SU-DHL-6 (cell line): ENCODE measurements around the gene GPR84.

ENCODE experiments used
- H2AFZ ChIP-seq: fragments of 200-600 bp; sonication (generic); 2 replicates; pipeline ENCODE4 v1.6.1; 2014; ENCODE audit warnings: low read depth, mild to moderate bottlenecking, moderate library complexity, mixed read lengths, antibody characterized with exemption, low read length; ENCODE audit not compliant: severe bottlenecking
- H3F3A ChIP-seq: fragments of 200-600 bp; shearing (Covaris generic); 2 replicates; pipeline ENCODE4 v1.6.0; 2016; ENCODE audit warnings: antibody characterized with exemption, mild to moderate bottlenecking; ENCODE audit not compliant: insufficient read depth
- H3K27ac ChIP-seq: fragments of 200-600 bp; sonication (generic); 2 replicates; pipeline ENCODE4 v1.5.1; 2016; ENCODE audit warnings: low read depth, mild to moderate bottlenecking, low read length, moderate library complexity, mixed read lengths
- H3K27me3 ChIP-seq: fragments of 200-600 bp; sonication (generic), shearing (Covaris generic); 2 replicates; pipeline ENCODE4 v1.6.0; 2014; ENCODE audit warnings: mild to moderate bottlenecking, low read length
- H3K36me3 ChIP-seq: fragments of 200-600 bp; sonication (generic); 2 replicates; pipeline ENCODE4 v1.6.1; 2014; ENCODE audit warnings: mild to moderate bottlenecking, low read length, mixed read lengths
- H3K4me2 ChIP-seq: fragments of 300-600, 200-600 bp; shearing (Covaris generic), sonication (generic); 2 replicates; pipeline ENCODE4 v1.6.0; 2014; ENCODE audit warnings: low read length, low read depth, mild to moderate bottlenecking; ENCODE audit not compliant: poor library complexity, severe bottlenecking
- H3K4me3 ChIP-seq: fragments of 200-600 bp; sonication (generic); 2 replicates; pipeline ENCODE4 v1.5.1; 2014; ENCODE audit warnings: antibody characterized with exemption, low read length, mild to moderate bottlenecking, mixed read lengths; ENCODE audit not compliant: insufficient read depth, poor library complexity, severe bottlenecking
- H3K79me2 ChIP-seq: fragments of 200-600 bp; sonication (generic); 2 replicates; pipeline ENCODE4 v1.6.1; 2014; ENCODE audit warnings: mild to moderate bottlenecking, low read length, moderate library complexity; ENCODE audit not compliant: insufficient read depth
- H3K9ac ChIP-seq: fragments of 200-600 bp; sonication (generic); 2 replicates; pipeline ENCODE4 v1.7.0; 2014; ENCODE audit warnings: mild to moderate bottlenecking, low read length
- H3K9me2 ChIP-seq: fragments of 200-600 bp; sonication (generic); replicated peaks from 2 replicates; pipeline ENCODE4 v1.6.1; 2014; ENCODE audit warnings: low read length; ENCODE audit not compliant: insufficient read depth
- H3K9me3 ChIP-seq: fragments of 200-600 bp; sonication (generic); 2 replicates; pipeline ENCODE4 v1.6.1; 2014; ENCODE audit warnings: low read length, mixed read lengths; ENCODE audit not compliant: insufficient read depth
- H4K20me1 ChIP-seq: fragments of 200-600 bp; sonication (generic); 2 replicates; pipeline ENCODE4 v1.6.1; 2014; ENCODE audit warnings: low read depth, mild to moderate bottlenecking, antibody characterized with exemption, low read length, moderate library complexity, mixed read lengths
- CTCF ChIP-seq: fragments of 200-600 bp; sonication (generic); IDR thresholded peaks from one replicate; pipeline ENCODE4 v1.5.1; 2017; ENCODE audit warnings: antibody characterized with exemption, mild to moderate bottlenecking, low read length, moderate library complexity; ENCODE audit not compliant: insufficient read depth, poor library complexity, severe bottlenecking
- EZH2phosphoT487 ChIP-seq: fragments of 200-600 bp; sonication (generic), shearing (Covaris generic); conservative IDR thresholded peaks from 2 replicates; pipeline ENCODE4 v1.6.1; 2018; ENCODE audit warnings: mild to moderate bottlenecking, antibody characterized with exemption, low read length, moderate library complexity, mixed read lengths

Gene GPR84

GRCh38 chr12:54404061-54405004 lies 40.0 kb upstream of the GPR84 start:
- H3K27me3 ChIP-seq: no peaks in the 10 kb centered on the region
- no peak overlapping the region for H3K9ac ChIP-seq
- no peak overlapping the region for H3K4me2 ChIP-seq
- H3K4me3 ChIP-seq: no peak overlapping the region
- H3F3A ChIP-seq: no peaks in the 10 kb centered on the region
- no peaks in the 10 kb centered on the region for H4K20me1 ChIP-seq
- H2AFZ ChIP-seq: no peak overlapping the region
- no peaks in the 10 kb centered on the region for H3K79me2 ChIP-seq
- H3K36me3 ChIP-seq: no peaks in the 10 kb centered on the region
- no peak for TF ChIP-seq EZH2phosphoT487
- TF ChIP-seq CTCF: peak; percentile 99
- no peak overlapping the region for H3K27ac ChIP-seq
- H3K9me3 ChIP-seq: no peaks in the 10 kb centered on the region
- H3K9me2 ChIP-seq: no peaks in the 10 kb centered on the region

GRCh38 chr12:54401119-54401518 lies 36.8 kb upstream of the GPR84 start:
- TF ChIP-seq CTCF (no peak), EZH2phosphoT487 (no peak)
- H2AFZ ChIP-seq: no peak overlapping the region
- no peaks in the 10 kb centered on the region for H3K79me2 ChIP-seq
- H3K36me3 ChIP-seq: no peaks in the 10 kb centered on the region
- H3K4me3 ChIP-seq: no peak overlapping the region
- H3K9ac ChIP-seq: no peak overlapping the region
- no peak overlapping the region for H3K4me2 ChIP-seq
- H3K27ac ChIP-seq: no peak overlapping the region
- H3K9me2 ChIP-seq: no peaks in the 10 kb centered on the region
- H3K27me3 ChIP-seq: no peaks in the 10 kb centered on the region
- no peaks in the 10 kb centered on the region for H3K9me3 ChIP-seq
- H3F3A ChIP-seq: no peaks in the 10 kb centered on the region
- H4K20me1 ChIP-seq: no peaks in the 10 kb centered on the region

- Histone ChIP-seq H3F3A (no peaks in the 10 kb centered on the region), H3K4me3 (no peak overlapping the region), H3K9me2 (no peaks in the 10 kb centered on the region), H2AFZ (no peak overlapping the region), H3K9ac (no peak overlapping the region), H3K4me2 (no peak overlapping the region), H3K79me2 (no peaks in the 10 kb centered on the region), H3K9me3 (no peaks in the 10 kb centered on the region), H3K27ac (no peak overlapping the region), H4K20me1 (no peaks in the 10 kb centered on the region), H3K36me3 (no peaks in the 10 kb centered on the region), H3K27me3 (no peaks in the 10 kb centered on the region)
- TF ChIP-seq EZH2phosphoT487 (no peak), CTCF (peak; percentile 99)
Measured at GRCh38 chr12:54398995-54399793, 34.9 kb upstream of the GPR84 start.
